Measurements from ENCODE around the gene LAMA3. TPM values are rescaled to one million over a fixed set of nuclear protein-coding genes. Genes with fewer than 3 reads are reported as not detected.
"Not testable (repeated sequence)": the region's sequence is repeated elsewhere in the genome, so short reads cannot be mapped to it uniquely, and the experiment has no call there.

Gene LAMA3
- total RNA-seq, 3 donors from 2014 or later (not counting 1 experiment from before 2014, with no cell fraction given) = not detected

- Mint-ChIP-seq H3K27ac (no peak overlapping the region), H3K9me3 (no peaks in the 10 kb centered on the region), H3K4me3 (no peak overlapping the region), H3K27me3 (ENCODE audit: low read depth in 2 of 2) (peaks cover 33 to 56% of the 10 kb centered on the region in 2 donors), H3K36me3 (no peaks in the 10 kb centered on the region), H3K4me1 (peaks cover 0 to 8% of the 10 kb centered on the region in 2 donors)
- Histone ChIP-seq H3K9me3 (ENCODE audit: control insufficient read depth, insufficient read depth, low read length) (no peaks in the 10 kb centered on the region), H3K27ac (ENCODE audit: low read length) (no peak overlapping the region), H3K4me1 (ENCODE audit: control insufficient read depth, insufficient read depth, low read length) (no peaks in the 10 kb centered on the region), H3K36me3 (ENCODE audit: control insufficient read depth, insufficient read depth, low read length) (no peaks in the 10 kb centered on the region), H3K27me3 (ENCODE audit: control insufficient read depth, insufficient read depth, low read length) (no peaks in the 10 kb centered on the region), H3K4me3 (ENCODE audit: low read length) (no peak overlapping the region)
- WGBS (ENCODE audit: insufficient coverage) = 19% methylated on average over 2 of the region's 4 CpGs
- no peak for TF ChIP-seq CTCF (IDR thresholded peaks at IDR 0.05)
- intact Hi-C loops (cut with micrococcal nuclease) = no loop called here
- DNase-seq (no peak), ATAC-seq (no peak)
Observed at GRCh38 chr18:23740105-23740830, 51.0 kb downstream of the LAMA3 start.

GRCh38 chr18:23741967-23742366 lies 52.7 kb downstream of the LAMA3 start:
- ATAC-seq; H3K36me3 Mint-ChIP-seq; DNase-seq; H3K27me3 ChIP-seq (ENCODE audit: control insufficient read depth, insufficient read depth, low read length); H3K4me1 ChIP-seq (ENCODE audit: control insufficient read depth, insufficient read depth, low read length); H3K9me3 Mint-ChIP-seq; H3K36me3 ChIP-seq (ENCODE audit: control insufficient read depth, insufficient read depth, low read length); H3K4me1 Mint-ChIP-seq; H3K27ac Mint-ChIP-seq; H3K27ac ChIP-seq (ENCODE audit: low read length); H3K4me3 Mint-ChIP-seq; H3K9me3 ChIP-seq (ENCODE audit: control insufficient read depth, insufficient read depth, low read length); H3K4me3 ChIP-seq (ENCODE audit: low read length); intact Hi-C loops (cut with micrococcal nuclease): not testable (repeated sequence)
- 85% methylated on average over 6 of the region's 6 CpGs for WGBS (ENCODE audit: insufficient coverage)
- H3K27me3 Mint-ChIP-seq (ENCODE audit: low read depth in 2 of 2) = peaks cover 24 to 56% of the 10 kb centered on the region in 2 donors

- no peak overlapping the region for H3K27ac ChIP-seq (ENCODE audit: low read length)
- Mint-ChIP-seq H3K27me3 (ENCODE audit: low read depth in 2 of 2) (peaks cover 16 to 41% of the 10 kb centered on the region in 2 donors), H3K4me3 (no peak overlapping the region), H3K9me3 (no peaks in the 10 kb centered on the region), H3K4me1 (no peaks in the 10 kb centered on the region), H3K27ac (no peak overlapping the region), H3K36me3 (no peaks in the 10 kb centered on the region)
- WGBS (ENCODE audit: insufficient coverage) = 60% methylated on average over 3 of the region's 4 CpGs
- no peaks in the 10 kb centered on the region for H3K36me3 ChIP-seq (ENCODE audit: control insufficient read depth, insufficient read depth, low read length)
- no peaks in the 10 kb centered on the region for H3K27me3 ChIP-seq (ENCODE audit: control insufficient read depth, insufficient read depth, low read length)
- H3K4me1 ChIP-seq (ENCODE audit: control insufficient read depth, insufficient read depth, low read length) = no peaks in the 10 kb centered on the region
- ATAC-seq (no peak), DNase-seq (no peak)
- TF ChIP-seq CTCF (IDR thresholded peaks at IDR 0.05) = no peak
- intact Hi-C loops (cut with micrococcal nuclease) = no loop called here
- H3K4me3 ChIP-seq (ENCODE audit: low read length) = no peak overlapping the region
- H3K9me3 ChIP-seq (ENCODE audit: control insufficient read depth, insufficient read depth, low read length) = no peaks in the 10 kb centered on the region
Observed at GRCh38 chr18:23743733-23744333, 54.6 kb downstream of the LAMA3 start.

GRCh38 chr18:23745366-23745765 lies 56.1 kb downstream of the LAMA3 start:
- ATAC-seq = no peak
- WGBS (ENCODE audit: insufficient coverage) = no CpG with 5 or more reads among the region's 2 CpGs
- intact Hi-C loops (cut with micrococcal nuclease) = no loop called here

More at GRCh38 chr18:23745366-23745765, 56.1 kb downstream of the LAMA3 start:
- H3K4me3 ChIP-seq (ENCODE audit: low read length) = no peak overlapping the region
- peaks cover 17 to 42% of the 10 kb centered on the region in 2 donors for H3K27me3 Mint-ChIP-seq (ENCODE audit: low read depth in 2 of 2)
- no peaks in the 10 kb centered on the region for H3K9me3 ChIP-seq (ENCODE audit: control insufficient read depth, insufficient read depth, low read length)
- no peak overlapping the region for H3K27ac Mint-ChIP-seq
- no peak for TF ChIP-seq CTCF (IDR thresholded peaks at IDR 0.05)
- no peaks in the 10 kb centered on the region for H3K4me1 Mint-ChIP-seq
- no peak for DNase-seq
- H3K36me3 Mint-ChIP-seq = no peaks in the 10 kb centered on the region
- no peak overlapping the region for H3K4me3 Mint-ChIP-seq
- H3K4me1 ChIP-seq (ENCODE audit: control insufficient read depth, insufficient read depth, low read length) = no peaks in the 10 kb centered on the region
- no peaks in the 10 kb centered on the region for H3K36me3 ChIP-seq (ENCODE audit: control insufficient read depth, insufficient read depth, low read length)
- H3K9me3 Mint-ChIP-seq = no peaks in the 10 kb centered on the region
- no peaks in the 10 kb centered on the region for H3K27me3 ChIP-seq (ENCODE audit: control insufficient read depth, insufficient read depth, low read length)
- H3K27ac ChIP-seq (ENCODE audit: low read length) = no peak overlapping the region

Data from natural killer cell (primary cell).